ENCODE data around the gene CYP26B1.

Gene CYP26B1

DNA sequence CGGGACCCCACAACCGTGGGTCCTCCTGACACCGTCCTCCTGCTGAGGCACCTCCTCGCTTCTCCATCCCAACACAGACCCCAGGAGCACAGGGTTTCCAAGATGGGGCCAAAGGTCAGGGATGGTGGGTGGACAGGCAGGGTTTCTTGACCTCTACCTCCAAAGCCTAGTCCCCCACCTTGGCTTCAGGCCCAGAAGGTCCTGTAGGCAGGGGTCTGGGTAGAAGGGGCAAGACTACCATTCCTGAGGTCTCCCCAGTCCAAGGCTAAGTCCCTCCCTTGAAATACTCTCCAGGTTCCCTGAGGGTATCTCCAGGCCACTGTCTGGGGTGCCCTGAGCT is 7.1 kb downstream of the CYP26B1 start:
- no peak for DNase-seq

GRCh38 chr2:72139874-72140620 is 7.6 kb downstream of the CYP26B1 start:
- no peak for DNase-seq

DNA sequence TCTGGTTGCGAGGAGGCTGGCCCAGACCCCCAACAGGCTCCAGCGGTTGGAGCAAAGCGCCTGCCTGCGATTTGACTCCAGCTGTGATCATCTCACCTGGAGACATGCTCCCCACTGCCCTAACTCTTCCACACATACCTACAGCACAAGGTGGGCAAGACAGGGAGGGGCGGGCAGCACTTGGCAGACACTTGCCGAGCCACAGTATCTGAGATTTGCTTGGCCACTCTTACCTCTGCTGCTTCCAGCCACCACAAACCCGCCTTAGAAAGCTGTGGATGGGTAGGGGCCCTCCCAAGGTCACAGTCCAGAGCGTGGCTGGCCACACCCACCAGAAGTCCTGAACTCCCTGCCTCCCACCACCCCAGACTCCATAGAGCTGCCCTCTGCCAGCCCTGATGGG is 8.2 kb downstream of the CYP26B1 start:
- DNase-seq = no peak

DNA sequence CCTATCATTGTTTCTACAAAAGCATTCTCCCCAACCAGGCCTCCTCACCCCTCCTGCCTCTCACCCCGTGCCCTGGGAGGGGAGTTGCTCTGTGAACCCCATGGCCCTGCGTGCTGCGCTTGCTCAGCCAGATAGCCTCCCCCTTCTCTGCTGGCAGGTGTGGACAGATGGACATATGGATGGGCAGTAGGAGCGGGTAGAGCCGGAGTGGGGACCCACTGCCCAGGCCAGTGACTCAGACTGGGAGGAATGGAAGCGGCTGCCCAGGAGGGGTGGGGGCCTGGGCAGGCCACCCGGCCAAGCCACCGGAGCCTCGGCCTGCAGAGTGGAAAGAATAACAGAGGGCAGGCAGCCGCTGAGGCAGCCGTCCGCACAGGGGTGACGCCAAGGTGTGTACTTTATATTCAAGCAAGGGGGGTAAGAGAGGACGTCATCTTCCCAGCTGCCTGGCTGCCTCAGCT is 8.7 kb downstream of the CYP26B1 start:
- no peak for DNase-seq

GRCh38 chr2:72138011-72138881 is 9.4 kb downstream of the CYP26B1 start:
- DNase-seq = no peak

GRCh38 chr2:72137498-72138010 is 10.1 kb downstream of the CYP26B1 start:
- no peak for DNase-seq

- DNase-seq = no peak
Measured at GRCh38 chr2:72136933-72137497, 10.6 kb downstream of the CYP26B1 start.

DNA sequence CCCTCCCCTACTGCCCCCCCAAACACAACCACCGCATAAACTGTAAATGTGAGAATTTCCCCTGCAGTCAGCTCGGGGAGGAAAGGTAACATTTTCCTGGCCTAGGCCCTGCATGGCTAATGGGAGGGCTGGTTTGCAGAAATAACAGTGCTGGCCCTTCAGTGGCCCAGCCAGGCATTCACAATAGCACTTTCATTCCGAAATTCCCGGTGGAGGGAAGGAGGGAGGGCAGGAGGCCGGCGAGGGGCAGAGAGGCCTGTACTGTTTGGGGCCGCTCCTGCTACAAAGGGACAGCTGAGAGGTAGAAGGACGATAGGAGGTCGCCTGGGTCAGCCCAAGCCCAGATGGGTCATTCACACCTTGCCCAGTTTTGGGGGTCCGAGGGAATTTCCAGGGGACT is 11.3 kb downstream of the CYP26B1 start:
- DNase-seq = no peak

DNA sequence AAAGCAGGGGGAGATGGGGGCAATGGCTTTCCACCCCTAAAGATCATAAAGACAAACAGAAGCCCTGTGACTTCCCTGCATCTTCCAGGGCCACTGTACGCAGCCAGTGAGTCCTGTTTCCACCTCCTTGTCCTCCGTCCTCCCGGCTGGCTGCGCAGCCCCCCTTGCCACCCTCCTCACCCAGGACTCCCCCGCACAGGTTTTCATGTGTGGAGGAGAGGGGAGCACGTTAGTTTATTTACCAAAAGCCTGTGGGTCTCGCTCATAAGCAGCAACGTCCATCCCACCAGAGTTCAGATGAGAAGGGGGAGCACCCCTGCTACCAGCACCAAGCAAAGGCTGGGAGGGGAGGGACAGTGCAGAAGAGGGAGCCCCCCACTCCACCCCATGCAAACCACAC is 11.7 kb downstream of the CYP26B1 start:
- no peak for DNase-seq

DNA sequence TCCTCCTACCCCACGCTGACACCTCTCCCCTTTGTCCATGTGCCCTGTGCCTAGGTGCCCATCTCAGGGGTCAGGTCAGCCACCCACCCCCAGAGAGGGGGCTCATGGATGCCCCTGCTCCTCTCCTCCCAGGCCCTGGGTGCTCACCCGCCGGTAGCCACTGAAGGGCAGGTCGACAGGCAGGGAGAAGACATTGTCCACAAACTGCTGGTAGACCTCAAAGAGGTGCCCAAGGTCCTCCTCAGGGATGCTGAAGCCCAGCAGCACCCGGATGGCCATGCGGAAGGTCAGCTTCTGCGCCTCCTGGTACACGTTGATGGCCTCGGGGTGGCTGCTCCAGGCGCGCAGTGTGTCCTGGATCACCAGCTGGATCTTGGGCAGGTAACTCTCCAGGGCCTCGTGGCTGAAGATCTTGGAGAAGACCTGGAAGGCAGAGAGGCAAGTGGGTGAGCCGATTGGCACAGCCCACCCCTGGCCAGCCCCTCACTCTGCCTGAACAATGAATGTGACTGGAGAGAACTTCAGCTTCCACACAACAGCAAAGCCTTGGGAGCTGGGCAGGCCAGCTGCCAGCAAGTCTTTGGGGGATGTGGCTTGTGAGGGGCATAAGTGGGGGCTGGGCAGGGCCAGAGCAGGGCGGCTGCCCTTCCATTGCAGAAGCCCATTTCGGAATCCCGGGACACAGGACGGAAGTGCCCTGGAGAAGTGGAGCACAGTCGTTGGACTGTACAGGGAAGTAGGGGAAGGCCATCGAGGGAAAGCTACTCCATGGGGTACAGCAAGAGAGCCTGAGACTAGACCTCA is 12.5 kb downstream of the CYP26B1 start:
- no peak for DNase-seq

DNA sequence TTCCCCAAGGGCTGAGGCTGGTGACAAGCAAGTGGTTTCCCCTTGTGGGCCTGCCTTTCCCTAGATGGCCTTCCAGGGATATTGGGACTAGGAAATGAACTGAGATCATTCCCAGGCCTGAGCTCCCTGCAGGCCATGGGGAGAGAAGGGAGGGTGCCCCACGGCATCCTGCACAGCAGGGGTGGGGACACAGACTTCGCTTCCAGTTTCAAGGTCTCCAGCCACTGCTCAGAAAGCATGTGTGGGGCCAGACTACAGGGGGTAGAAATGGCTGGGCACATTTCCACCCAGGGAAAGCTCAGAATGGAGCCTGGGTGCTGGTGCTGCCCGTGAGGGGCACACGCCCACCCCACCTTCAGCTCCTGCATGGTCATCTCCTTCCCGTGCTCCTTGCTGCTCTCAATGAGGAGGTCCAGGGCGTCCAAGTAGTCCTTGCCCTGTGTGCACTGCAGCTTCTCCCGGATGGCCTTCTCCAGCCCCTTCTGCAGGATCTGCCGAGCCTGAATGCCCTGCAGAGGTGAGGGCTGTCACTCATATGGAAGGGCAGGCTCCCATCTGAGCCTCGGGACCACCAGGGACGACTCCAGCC is 13.2 kb downstream of the CYP26B1 start:
- no peak for DNase-seq

DNA sequence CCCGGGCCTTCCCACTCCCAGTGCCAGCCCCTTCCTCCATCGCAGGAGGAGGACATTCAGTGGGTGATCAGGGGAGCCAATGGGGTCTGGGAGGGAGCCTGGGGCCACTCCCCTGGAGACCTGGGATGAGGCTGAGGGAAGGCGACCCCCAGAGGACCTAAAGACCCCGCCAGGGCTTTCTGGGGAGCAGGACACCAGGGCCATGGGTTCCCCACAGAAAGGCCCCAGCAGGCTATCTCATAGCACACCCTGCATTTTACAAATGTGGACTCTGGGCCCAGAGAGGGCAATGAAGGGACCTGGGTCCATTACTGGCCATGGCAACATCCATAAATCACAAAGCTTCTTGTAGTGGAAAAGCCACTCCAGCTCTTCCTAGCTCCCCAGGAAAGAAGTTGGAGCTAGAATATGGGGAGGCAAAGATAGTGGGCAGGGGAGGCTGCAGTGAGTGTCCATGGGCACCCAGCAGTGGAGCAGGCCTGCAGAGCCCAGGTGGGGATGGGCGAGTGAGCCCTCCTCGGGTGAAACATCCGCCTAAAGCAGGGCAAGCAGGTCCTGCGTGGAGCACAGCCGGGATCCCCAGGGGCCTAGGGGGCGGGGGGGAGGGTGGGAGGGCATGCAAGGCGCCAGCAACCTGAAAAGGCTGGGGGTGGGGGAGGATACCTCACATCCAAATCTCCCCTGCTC is 13.8 kb downstream of the CYP26B1 start:
- DNase-seq = no peak

DNA sequence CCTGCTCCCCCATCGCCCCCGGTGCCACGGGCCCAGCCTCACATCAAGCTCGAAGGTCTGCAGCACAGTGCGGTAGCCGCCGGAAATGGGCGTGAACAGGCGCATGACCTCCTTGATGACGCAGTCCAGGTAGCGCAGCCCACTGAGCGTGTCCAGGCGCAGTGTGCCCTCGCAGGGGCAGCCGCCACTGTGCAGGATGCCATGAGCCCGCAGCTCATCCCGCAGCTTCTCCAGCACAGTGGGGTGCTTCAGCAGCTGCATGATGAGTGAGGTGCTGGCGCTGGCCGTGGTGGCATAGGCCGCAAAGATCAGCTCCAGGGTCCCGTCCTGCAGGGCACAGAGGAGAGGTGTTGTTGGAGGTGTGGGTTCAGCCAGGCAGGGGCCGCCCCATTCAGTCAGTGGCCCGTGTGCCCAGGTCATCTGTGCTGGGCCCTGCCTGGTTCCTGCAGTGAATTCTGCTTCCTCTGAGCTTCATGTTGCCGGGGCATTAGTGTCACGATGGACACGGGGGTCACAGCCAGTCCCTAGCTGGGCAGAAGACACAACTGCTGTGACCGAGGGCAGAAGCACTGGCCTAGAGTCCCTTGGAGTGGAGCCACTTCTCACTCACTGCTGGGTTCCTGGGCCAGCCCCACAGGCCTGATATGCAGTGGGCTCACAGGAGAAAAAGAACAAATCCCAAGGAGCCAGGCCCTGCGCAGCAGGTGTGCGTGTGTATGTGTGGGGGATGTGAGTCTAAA is 14.5 kb downstream of the CYP26B1 start:
- DNase-seq = no peak

GRCh38 chr2:72131916-72132841 is 15.5 kb downstream of the CYP26B1 start:
- no peak for DNase-seq

GRCh38 chr2:72131371-72131891 is 16.2 kb downstream of the CYP26B1 start:
- DNase-seq = no peak

DNA sequence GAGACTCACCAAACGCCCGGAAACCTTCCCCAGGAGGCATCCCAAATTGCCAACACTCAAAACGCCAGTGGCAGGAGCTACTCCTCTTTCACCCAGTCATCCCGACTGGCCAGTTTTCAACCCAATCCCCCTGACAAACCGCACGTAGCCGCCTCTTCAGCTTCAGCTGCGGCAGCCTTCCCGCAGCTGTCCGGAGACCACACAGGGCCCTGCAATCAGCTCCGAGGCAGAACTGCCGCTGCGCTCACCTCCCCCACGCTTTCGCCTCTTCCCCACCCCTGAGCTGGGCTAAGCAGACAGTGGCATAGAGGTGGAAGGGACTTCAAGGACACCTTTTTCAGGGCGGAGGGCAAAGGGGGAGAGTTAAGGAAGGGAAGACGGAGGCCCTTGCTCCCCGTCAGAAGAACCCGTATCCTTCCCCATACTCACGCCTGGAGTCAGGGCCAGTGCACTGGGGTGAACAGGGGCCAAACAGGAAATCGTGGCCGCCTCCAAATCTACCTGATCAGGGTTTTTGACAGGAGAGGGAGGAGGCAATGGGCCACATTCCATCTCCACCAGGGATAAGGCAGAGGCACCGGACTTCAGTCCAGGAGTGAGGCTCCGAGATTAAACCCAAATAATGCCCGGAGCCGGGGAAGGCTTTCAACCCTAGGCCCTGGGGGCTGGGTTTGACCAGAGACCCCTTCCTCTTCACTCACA is 16.9 kb downstream of the CYP26B1 start:
- DNase-seq = no peak

DNA sequence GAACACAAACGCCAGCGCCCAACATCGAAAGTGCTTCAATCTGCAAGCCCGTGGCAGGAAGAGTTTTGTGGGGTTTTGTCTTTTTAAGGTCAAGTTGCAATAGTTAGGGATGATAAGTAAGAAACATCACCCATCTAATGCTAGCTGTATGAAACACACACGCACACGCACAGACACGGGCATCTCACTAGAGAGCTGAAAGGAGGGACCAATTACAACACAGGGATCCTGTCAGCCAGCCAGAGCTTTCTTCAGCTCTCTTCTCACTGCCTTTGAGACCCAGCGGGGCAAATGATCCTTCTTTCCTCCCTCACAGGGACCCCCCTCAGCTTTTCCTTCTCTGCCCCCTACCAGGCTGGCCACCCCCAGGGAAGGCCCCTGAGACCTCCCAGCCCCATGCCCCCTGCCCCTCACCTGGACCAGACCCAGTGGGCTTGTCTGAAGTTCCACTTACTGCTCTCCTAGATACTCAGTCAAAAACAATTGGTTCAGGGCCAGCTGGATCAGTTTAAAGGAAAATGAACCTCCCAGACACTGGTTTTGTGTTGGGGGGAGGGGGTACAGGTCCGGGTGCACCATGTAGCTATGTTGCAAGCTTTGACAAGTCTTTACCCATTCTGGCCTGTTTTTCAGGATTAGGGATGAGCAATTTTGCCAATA is 17.9 kb downstream of the CYP26B1 start:
- DNase-seq = no peak

GRCh38 chr2:72128843-72129227 is 18.8 kb downstream of the CYP26B1 start:
- no peak for DNase-seq

Measured in T1000 (cell line).